Activated CD4-positive, CD25-positive, alpha-beta regulatory T cell treated with anti-CD3 and anti-CD28 coated beads, Interleukin-2, amount 50 U/mL, for 24 hours (primary cell): Measurements from ENCODE around the gene KDM4C.

Experiments
- ATAC-seq, 2 donors: fragments of 150-1000 bp; cut with Tn5 transposase; one replicate each; pipeline ENCODE4 v1.10.0; 2021; ENCODE audit warnings: mild to moderate bottlenecking in 1 of 2, moderate library complexity in 1 of 2

Gene KDM4C

DNA sequence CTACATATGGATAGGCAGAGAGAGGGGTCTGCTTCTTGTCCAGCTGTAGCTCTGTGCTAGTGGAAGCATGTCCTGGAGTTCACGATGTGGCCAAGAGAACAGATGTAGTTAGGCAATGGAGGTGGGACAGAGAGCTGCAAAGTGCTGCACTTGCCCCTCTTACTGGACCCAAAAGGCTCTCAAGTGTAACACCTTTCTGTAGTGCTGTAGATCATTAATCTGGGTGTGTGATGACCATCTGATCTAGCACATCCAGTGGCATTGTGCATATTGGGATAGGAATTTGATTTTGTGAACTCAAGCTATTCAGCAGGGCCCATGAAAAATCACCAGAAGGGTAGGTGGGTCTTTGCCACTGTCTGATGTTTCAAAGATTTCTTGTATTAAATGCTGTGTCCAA is 151.4 kb downstream of the KDM4C start:
- no peak for ATAC-seq

DNA sequence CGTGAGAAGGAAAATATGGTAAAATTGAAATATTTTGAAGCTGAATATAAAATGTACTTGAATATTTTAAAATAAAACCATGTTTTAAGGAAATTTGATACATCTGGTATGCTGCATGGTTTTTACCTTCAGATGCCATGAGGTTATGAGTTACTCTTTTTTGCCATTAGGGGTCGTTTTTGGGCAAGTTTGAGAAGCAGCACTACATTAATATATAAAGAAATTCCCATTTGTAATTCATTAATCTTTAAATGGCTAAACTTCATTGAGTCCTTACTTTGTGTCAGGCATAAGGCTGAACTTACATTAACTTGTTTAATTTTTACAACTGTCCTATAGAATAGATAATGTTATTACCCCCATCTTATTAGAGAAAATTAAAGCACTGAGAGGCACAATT is 152.3 kb downstream of the KDM4C start:
- ATAC-seq, result no peak

DNA sequence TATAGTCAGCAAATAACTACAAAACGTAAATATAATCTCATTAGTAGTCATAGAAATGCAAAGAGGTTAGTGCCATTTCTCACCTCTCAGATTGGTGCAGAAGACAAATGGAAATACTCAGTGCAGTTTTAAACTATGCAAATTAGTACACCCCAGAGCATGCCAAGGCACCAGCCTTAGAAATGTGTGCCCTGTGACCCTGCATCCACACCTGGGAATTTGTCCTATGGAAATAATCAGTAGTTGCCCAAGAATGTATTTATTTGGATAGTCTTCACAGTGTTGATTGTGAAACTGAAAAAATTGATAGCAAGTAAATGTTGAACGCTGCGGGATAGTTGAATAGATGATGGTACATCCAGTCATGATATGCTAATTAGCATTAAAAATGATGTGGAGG is 152.7 kb downstream of the KDM4C start:
- no peak for ATAC-seq

DNA sequence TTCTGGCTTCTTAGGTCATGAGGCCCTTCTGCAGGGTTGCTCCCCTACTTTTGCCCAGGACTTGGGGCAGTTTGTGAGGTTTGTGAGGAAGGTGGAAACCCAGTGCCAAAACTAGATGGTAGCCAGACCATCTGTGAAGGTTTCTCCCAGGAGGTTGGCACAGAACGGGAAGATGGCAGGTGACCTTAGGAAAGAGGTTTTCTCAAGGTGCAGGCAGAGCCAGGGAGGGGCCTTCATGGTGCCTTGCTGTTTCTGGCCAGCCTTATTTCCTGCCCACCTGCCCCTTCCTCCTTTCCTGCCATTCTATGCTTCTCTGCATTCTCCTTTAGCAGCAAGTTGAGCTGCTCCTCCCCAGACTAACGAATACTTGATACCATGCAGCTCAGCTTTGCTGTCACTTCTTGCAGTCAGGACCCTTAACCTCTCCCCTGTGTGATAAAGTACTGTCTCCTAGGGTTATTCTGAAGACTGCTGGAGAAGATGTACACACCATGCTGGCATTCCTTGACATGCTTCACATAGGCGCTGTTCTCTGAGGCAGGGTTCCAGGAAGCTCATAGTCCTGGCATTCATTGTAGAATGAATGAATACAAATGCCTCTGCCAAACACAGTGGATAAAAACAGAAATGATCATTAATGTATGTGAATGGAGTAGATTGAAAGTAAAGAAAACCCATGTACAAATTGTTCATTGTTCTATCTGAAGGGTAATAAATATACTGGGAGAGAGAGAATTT is 154.3 kb downstream of the KDM4C start:
- no peak for ATAC-seq

DNA sequence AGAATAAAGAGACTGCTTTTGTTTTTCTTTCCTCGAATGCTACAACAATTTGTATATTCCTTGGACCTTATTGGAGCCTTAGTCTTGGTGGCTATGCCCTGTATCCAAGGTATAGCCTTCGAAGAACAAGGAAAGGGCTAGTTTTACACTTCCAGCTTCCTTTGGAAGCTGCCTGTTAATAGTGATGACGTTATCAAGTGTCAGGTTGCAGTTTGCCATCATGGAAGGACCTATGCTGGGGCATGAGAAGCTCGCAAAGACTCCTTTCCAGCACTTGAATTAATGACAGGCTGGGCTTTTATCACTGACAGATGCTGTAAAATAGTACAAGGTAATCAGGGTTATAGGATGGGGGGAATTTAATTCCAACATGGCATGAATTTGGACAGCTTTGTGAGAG is 157.9 kb downstream of the KDM4C start:
- no peak for ATAC-seq

DNA sequence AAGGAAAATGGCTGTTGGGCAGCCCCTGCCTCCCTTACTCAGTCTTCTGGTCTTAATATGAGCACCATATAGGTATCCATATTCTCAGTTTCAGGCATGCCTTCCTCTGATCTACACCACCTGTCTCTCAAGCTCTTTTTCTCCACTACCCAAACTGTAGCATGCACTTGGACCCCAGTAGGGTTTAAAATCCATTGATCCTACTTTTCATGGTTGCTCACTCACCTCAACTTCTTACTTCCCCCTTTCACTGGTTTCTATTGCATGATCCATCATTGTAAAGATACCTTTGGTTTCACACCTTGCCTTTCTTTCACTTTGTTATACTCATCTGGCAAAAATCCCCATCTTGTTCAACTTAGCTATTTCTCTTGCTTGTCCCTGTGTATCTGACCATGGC is 159.4 kb downstream of the KDM4C start:
- peak; percentile 49 to 51 for ATAC-seq

DNA sequence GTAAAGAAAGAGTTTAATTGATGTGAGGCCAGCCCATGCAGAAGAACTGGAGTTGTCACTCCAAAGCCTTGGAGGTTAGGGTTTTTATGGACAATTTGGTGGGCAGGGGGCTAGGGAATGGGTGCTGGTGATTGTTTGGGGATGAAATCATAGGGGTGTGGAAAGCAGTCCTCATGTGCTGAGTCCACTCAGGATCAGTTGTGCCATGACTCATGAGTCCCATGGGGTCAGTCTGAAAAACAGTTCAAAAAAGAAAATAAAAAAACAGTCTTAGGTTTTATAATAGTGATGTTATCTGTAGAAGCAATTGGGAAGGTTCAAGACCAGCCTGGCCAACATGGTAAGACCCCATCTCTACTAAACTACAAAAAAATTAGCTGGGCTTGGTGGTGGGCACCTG is 162.3 kb downstream of the KDM4C start:
- no peak for ATAC-seq

DNA sequence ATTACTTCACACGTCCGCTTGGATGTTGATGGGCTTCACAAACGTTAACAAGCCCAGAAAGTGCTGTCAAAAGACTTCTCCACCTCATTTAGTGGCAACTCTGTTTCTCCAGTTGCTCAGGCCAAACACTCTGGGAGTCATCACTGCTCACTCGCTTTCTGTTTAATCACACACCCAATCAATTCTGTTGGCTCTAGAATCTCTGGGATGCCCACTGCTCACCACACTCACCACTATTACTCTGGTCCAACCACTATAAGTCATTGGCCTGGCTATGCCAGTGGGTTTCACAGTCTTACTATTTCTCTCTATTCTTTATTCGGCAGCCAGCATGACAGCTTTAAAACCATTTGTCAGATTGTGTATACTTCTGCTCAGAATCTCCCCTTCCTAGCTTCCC is 163.5 kb downstream of the KDM4C start:
- ATAC-seq, result no peak

DNA sequence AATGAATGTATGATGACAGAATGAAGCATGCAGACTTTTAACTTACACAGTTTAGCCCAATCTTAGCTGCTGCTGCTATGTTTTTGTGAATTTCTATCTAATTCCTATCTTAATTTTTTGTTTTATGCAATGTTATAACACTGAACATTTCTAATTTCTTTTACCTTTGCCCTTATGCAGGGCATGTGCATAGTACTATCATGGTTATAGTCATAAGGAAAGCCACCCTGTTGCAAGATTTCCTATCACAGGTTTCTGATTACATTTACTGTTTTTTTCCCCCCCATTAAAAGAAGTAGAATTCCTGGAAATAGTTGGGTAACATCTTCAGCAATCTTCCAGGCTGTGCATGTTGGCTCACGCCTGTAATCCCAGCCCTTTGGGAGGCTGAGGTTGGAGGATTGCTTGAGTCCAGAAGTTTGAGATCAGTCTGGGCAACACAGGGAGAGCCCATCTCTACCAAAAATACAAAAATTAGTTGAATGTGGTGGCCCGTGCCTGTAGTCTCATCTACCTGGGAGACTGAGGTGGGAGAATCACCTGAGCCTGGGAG is 164.4 kb downstream of the KDM4C start:
- ATAC-seq, result no peak

DNA sequence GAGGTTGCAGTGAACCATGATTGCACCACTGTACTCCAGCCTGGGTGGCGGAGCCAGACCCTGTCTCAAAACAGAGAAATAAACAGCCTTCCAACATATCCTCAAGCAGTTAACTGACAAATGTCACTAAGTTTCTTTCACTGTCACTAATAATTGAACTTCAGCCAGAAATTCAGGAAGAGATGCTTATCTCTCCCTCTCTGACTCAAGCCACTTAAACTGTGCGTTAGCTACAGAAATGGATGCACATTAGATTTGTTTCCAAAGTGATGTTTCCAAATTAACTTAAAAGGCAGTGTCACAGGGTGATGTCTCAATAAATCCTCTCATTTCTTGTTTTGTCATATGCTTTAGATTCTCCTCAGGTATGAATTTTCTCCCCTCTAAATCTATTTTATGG is 164.9 kb downstream of the KDM4C start:
- no peak for ATAC-seq

DNA sequence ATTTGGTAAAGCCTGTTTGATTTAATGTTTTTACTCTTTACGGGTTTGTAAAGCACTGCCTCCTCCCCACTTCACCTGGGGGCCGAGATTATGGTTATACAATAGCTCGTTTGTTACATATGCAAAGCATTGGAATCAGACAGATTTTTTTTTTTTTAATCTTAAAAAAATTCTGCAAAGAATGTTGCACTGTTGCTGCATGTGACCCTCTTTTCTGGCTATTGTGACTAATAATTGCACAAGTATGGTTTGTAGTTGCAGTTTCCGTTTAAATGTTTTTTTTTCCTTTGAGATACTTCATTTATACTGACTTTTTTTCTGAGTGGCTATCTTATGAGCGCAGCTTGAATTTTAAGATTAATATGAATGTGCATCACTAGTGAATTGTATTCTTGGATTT is 165.3 kb downstream of the KDM4C start:
- no peak for ATAC-seq

DNA sequence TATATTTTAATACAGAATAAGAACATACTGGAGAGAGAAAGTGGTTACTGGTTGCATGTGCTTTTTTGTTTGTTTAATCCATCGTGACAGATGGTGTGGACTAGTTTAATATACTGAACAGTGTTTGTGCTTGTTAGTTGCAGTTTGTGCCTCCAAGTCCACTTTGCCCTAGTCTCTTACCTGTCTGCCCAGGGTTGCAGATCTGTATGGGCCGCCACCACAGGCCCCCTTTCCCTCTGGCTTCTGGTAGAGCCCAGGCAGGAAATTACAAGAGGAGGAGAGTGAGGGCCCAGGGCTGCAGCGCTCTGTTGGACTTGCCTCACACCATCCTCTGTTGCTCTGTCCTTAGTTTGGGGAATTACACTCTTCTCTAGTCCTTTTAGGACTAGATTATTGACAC is 166.4 kb downstream of the KDM4C start:
- ATAC-seq, result no peak

DNA sequence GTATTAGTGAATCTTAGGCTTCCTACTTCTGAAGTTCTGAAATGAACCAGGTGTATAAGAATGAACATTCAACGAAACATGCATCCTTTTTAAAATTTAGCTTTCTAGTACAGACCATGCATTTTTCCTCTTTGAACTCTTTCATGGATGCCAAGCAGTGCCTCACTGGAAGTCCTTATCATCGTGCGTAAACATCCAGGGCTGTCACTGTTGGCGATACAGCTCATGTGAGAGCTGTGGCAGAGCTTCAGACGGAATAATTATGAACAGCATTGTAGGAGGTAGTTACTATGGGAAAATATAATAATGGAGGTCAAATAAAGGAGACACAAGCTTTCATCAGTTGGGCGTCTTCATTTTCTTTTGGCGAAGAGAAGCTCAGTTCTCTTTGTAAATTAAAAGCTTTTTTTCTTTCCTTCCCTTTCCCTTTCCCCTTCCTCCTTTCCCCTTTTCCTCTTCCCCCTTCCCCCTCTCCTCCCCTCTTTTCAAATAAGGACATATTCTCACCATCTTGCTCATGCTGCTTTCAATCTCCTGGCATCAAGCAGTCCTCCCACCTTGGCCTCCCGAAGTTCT is 167.3 kb downstream of the KDM4C start:
- no peak for ATAC-seq

DNA sequence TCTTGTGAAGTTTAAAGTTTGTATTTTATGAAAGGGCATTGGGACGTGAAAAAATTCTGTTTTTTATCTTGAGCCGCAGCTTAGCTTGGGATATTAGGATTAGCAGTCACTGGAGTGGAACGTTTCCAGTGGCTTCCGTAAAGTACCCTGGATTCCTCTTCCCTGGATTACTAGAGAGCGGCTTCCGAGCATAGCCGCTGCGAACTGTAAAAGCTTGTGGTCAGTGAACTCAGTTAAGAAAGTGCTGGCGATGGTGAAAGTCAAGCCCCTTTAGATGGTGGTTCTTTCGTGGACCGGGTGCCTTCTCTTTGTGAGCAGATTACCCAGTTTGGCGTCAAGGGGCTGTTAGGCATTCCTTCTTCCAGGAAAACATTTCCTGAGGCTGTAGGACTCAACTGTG is 168.1 kb downstream of the KDM4C start:
- no peak for ATAC-seq

DNA sequence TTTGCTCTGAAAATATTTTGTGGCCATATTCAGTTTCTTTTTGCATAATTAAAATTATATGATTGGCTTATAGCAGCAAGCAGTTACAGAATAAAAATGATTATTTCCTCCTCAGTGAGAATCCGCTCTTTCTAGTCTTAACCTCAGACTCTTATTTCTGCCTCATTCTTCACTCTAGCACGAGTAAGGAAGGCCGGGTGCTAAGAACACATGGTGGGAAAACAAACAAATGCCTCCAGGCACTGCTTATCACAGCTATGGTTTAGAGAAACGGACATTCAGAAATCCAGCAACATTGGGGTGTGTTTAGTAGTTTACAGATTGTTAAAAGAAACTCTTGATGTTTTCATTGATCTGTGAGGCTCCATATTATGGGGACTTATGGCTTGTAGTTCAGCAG is 168.7 kb downstream of the KDM4C start:
- no peak for ATAC-seq

DNA sequence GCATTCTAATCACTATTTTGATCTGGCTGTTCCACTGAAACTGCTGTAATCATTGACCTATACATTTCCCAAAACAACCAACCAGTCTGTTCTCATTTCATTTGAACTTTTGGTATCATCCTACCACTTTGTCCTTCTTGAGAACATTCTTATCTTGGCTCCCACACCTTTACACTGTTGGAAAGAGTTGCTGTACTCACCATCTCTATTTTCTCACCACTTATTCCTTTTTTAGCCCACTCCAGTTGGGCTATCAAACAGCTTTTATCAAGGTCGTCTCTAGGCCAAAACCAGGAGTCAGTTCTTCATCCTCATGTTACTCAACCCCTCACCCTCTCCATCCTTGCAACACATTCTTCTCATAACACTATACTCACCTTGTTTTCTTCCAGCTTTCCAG is 170.1 kb downstream of the KDM4C start:
- ATAC-seq, result no peak

DNA sequence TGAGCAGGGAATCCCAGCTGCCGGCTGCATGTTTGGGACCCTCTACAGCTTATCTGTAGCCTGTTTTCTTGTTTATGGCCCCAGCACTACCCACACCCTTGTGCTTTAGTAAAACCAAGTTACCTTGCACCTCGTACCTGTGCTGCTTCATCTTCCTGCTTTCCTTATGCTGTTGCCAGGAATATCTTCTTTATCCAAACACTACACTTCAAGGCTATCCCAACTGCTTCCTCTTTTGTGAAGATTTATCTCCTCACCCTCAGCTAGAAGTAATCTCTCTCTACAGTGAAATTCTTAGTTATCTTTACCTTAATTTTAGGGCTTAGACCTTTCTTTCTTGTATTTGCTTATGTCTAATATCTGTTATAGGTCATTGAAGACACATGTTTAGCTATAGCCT is 171.1 kb downstream of the KDM4C start:
- ATAC-seq, result no peak

DNA sequence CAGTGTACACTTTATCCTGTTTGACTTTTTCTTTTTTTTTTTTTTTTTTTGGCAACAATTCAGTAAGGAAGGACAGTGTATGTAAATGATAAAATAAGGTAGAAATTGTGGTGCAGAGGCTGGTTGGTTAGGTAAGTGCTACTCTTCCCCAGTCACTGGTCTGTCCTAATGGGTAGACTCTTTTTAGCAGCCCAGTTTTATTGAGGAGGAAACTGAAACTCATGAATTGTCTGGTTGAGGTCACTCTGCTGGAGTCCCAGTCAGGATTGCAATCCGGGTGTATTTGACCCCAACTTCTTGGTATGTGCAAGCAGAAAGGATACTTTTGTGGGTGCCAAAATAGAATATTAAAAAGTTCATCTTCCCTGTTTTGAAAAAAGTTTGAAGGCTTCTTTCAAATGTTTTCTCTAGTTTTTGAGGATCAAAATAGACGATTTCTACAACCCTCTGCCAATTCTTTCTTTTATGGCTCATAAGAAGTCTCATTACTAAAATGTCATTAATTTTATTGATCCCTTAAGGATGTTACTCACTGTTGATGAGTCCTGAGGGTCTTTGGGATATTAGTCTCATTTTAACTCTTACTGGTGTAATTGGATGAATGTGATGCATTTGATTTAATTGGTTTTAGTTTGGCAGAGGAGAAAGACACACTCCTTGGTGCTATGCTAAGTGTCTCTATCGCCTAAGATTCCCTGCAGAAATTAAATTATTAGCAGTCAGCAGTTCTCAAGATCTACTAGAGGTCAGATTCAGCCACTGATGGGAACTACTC is 171.9 kb downstream of the KDM4C start:
- no peak for ATAC-seq

DNA sequence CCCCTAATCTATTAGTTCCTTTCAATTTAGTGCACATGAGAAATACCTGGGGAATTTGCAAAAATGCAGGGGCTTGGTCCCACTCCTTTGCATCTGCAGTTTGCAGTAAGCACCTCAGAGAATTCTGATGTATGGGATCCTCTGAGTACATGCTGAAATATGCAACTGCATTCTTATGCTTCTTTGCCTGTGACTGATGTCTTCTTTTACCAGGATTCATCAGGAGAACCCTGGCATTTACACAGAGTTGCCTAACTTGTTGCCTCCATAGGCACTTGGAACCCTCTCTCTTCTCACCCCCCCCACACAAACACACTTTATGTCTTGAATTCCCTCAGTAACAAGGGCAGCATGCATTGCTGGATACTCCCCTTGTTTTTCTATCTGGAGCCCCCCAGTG is 173.1 kb downstream of the KDM4C start:
- ATAC-seq, result no peak

DNA sequence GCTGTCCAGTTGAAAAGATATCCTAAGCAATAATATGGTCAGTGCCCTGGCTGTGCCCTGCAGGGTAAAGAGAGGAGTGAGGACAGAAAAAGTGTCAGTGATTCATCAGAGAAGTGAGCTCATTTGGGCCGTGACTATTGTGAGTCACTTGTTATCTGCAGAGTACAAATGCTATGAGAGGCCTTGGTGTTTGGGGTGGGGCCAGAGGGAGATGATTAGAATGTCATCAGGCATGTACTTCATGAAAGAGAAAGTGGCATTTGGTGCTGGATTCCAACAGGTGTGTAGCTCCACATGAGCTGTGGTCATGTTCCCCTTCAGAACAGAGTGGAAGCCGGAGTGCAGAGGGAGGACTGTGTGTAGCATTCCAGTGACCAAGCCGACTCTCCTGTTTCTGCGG is 174.1 kb downstream of the KDM4C start:
- ATAC-seq, result peak; percentile 95 to 99

DNA sequence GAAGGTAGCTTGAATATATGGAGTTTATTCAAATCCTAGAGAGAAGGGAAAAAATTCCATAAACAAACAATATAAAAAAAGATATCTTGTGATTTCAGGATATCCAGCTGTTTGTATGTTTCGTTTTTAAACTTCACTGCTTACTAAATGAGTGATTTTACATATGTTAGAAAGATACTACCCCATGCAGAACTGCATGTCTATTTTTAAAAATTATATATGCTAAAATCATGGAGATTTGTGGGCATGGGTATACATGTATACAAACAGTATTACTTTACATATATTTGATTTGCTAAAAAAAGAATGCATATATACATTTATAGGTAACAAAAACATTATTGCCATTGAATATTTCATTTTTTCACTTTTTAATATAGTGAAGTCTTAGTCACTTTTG is 178.3 kb downstream of the KDM4C start:
- no peak for ATAC-seq

DNA sequence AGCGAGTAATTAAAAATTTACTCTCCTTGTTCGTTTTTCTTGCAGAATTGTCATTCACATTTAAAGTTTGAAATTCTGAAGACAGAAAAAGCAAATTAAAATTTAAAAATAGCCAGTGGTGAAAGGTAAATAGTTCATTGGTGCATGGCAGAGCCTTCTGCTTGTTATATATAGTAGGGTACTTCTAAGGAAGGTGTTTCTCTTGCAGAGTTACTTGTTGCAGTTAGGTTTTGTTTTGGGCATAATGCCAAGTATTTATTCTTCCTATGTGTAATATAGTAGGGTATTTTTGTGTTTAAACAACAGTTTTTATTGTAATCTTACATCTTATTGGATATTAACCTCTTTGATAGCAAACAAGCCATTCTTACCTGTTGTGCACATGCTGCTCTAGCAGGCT is 179.4 kb downstream of the KDM4C start:
- ATAC-seq, result no peak

DNA sequence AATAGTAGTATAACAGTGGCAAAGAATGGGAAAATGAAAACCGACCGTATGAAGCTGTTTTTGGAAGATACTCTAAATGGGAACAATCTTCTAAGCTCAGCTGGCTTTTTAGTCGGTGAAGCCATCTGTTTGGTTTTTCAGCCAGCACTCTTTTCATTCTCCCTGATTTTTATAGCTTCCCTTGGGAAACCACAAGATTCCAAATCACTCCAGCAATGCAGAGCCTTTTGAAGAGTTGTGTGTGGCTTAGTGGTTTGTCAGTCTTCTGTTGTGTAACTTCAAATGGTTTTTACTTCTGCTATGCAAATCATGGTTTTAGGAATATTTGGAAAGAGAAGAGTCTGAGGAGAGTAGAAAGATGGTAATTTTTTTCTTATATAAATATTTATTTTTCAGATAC is 180.7 kb downstream of the KDM4C start:
- no peak for ATAC-seq

DNA sequence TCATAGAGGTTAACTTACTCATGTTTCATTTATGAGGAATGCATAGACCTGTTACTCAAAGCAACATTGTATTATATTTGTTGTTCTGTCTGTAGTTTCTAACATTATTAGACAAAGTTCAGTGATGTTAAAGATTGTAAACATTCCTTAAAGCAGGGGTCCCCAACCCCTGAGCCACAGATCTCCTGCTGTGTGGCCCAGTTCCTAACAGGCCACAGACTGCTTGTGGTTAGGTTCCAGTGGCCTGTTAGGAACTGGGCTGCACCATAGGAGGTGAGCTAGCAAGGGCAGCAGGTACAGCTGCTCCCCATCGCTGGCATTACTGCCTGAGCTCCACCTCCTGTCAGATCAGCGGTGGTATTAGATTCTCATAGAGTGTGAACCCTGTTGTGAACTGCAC is 181.1 kb downstream of the KDM4C start:
- no peak for ATAC-seq
